G401 (cell line): ENCODE measurements around the gene AHRR. TPM values are rescaled to one million over a fixed set of nuclear protein-coding genes. Genes with fewer than 3 reads are reported as not detected.
"Not testable (repeated sequence)": the region's sequence is repeated elsewhere in the genome, so short reads cannot be mapped to it uniquely, and the experiment has no call there.

Source experiments
- DNase-seq: peaks from one replicate; pipeline ENCODE4 v3.0.0-alpha.2; 2015; ENCODE audit warnings: low spot score
- in situ Hi-C: cut with HindIII; loops from 2 replicates; pipeline ENCODE4 v1.10.0; 2016; ENCODE audit warnings: low sequenced_read_pairs, mixed read lengths
- total RNA-seq: library from RNA; depleted of rRNA; stranded (reverse); fragments of >200 nt; shearing (Covaris generic); gene quantifications from 2 replicates; pipeline ENCODE4 v1.2.3, GENCODE V29; 2014; rRNA removed

The AHRR gene
- total RNA-seq, 1 experiment from 2014 or later, result 0.24 TPM

DNA sequence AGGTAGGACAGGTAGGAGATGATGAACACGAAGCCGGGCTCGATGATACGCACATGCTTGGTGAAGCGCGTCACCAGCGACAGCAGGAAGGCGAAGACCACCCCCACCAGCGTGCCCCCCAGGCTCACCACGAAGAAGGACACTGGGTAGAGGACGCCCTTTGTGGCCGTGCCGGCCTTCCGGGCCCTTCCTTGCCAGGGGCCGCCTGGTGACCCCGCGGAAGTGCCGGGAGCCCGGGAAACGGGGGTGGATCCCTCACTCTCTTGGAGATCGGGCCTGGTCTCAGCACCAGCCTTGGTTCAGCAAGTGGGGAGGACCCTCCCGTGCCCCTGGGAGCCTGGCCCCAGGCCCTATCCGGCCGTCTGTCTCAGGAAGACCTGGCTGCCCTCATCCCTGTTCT lies 163.0 kb downstream of the AHRR start:
- in situ Hi-C loops, result no loop called here
- DNase-seq, result no peak

DNA sequence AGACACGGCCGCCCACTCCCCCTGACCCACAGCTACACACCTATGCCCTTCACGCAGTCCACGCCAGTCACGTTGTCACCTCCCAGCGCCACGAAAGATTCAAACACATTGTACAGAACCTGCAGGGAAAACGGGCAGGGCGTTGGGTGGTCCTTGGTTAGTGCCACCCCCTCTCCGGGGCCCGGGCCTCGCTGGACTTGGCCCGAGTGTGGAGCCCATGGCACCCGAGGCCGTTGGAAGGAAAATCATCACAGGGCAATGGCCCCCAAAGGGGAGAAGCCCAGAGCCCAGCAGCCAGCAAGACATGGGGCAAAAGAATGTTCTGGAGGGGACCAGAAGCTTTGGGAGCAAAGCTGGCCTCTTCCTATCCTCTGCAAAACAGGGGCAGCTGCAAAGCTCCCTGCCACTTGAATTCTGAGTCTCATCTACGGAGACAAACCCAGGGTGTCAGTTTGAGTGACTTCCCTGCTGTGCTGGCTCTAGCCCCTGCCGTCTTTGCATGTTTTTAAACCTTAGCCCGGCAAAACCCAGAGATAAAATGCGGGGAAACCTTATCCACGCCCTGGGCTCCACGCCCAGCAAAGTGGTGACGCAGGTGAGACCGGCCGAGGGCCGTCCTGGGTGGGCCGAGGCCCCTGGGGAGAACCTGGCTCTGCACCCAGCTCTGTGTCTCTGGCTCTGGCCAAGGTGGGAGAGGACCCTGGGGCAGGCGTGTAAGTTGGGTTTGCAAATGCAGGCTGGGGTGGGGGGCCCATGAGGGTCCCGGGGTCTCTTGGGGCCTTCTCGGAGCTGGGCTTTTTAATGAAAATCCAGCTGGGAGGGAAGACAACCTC lies 163.8 kb downstream of the AHRR start:
- in situ Hi-C loops, result no loop called here

DNA sequence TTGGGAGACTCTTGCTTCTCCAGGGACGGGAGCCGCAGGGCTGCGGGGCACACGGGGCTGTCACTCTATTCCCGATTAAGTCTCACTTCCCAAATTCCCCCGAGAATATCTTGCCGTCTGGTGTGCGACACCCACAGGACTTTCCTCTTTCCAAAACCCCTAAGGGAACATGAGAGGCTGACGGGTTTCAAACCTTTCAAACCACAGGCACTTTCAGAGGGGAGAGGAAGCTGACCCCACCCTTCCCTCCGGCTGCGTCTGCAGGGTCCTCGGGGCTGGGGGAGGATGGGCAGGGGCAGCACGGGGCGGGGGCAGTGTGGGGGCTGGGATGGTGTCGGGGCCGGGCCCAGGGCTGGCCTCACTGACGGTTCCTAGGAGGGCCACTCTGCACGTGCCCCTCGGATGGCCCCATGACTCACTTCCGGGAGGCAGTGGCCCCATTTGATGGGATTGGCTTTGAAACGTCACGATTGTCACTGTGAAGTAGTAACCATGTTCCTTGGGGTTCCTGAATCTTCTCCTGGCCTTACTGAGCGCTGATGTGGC lies 164.5 kb downstream of the AHRR start:
- in situ Hi-C loops, result no loop called here

More for the DNA sequence above, 163.8 kb downstream of the AHRR start:
- no peak for DNase-seq

GRCh38 chr5:486597-486996 lies 165.1 kb downstream of the AHRR start:
- in situ Hi-C loops, DNase-seq: not testable (repeated sequence)

More for the DNA sequence above, 164.5 kb downstream of the AHRR start:
- DNase-seq, result no peak

Other genes starting within 250 kb of the AHRR start
- 4.5 and 10.1 TPM in 2 replicates for gene PLEKHG4B, start 229.5 kb upstream of the AHRR start, total RNA-seq
- gene LRRC14B, start 130.2 kb upstream of the AHRR start, total RNA-seq, result not detected in 2 replicates
- 3.5 and 5.8 TPM in 2 replicates for gene CCDC127, start 103.6 kb upstream of the AHRR start, total RNA-seq
- gene SDHA, start 103.4 kb upstream of the AHRR start, total RNA-seq, result 210 and 223 TPM in 2 replicates
- 122 and 132 TPM in 2 replicates for gene PDCD6, start 50.1 kb upstream of the AHRR start, total RNA-seq
- gene EXOC3, start 121.5 kb downstream of the AHRR start, total RNA-seq, result 16.7 and 29.2 TPM in 2 replicates
- 3.6 and 5.1 TPM in 2 replicates for gene SLC9A3, start 202.7 kb downstream of the AHRR start, total RNA-seq